HCT116 (cell line): ENCODE results near the gene MRPS7. TPM values are rescaled to one million over a fixed set of nuclear protein-coding genes. Genes with fewer than 3 reads are reported as not detected.
"Not testable (repeated sequence)": the region's sequence is repeated elsewhere in the genome, so short reads cannot be mapped to it uniquely, and the experiment has no call there.

ENCODE experiments used
- ATAC-seq: fragments of 200-7000 bp; cut with Tn5 transposase; 2 replicates; pipeline ENCODE4 v1.9.1; 2020; ENCODE audit warnings: mild to moderate bottlenecking, moderate library complexity
- BruUV-seq: library from RNA; stranded (reverse); fragments of 400-500 nt; replicated peaks from 2 replicates; lab custom pipeline; 2021; lab: Mats Ljungman, UMichigan
- CTCF ChIA-PET: fragments of 300-600 bp; sonication (Branson Sonifier 250); formaldehyde crosslinking; loops from one replicate; lab custom pipeline; 2021; ENCODE audit warnings: antibody characterized with exemption; lab: Charles Lee
- POLR2A ChIA-PET: fragments of 300-600, 350-600 bp; sonication (Branson Sonifier 250); formaldehyde crosslinking; loops from one replicate; lab custom pipeline; 2021; ENCODE audit warnings: antibody characterized with exemption; lab: Charles Lee
- RAD21 ChIA-PET, 2 experiments: fragments of 300-600 bp; sonication (Branson Sonifier 250); formaldehyde crosslinking; loops; one replicate each; lab custom pipeline; 2023; ENCODE audit warnings: low total read pairs in 2 of 2; ENCODE audit not compliant: uncharacterized antibody in 2 of 2, unreplicated experiment in 2 of 2, low non-redundant PET in 1 of 2; lab: Charles Lee
- DNase-seq: peaks from one replicate; pipeline ENCODE4 v3.0.0-alpha.2; 2010; ENCODE audit warnings: low read depth, low spot score
- H2AFZ ChIP-seq: fragments of 200-600 bp; shearing (Covaris generic), sonication (generic); 2 replicates; pipeline ENCODE4 v1.6.1; 2017; ENCODE audit warnings: low read depth, mixed run types, mixed read lengths, antibody characterized with exemption, low read length; ENCODE audit not compliant: poor library complexity, severe bottlenecking
- H3K27ac ChIP-seq: 2 replicates; pipeline ENCODE4 v1.5.1; 2012; ENCODE audit warnings: low read depth, low read length
- H3K27me3 ChIP-seq: fragments of 200-600 bp; sonication (generic); 2 replicates; pipeline ENCODE4 v1.6.1; 2016; ENCODE audit warnings: mixed run types, low read length, mixed read lengths; ENCODE audit not compliant: insufficient read depth
- H3K36me3 ChIP-seq, 2 experiments: fragments of 200-500 bp in 1 of 2; fragments of 200-600 bp in 1 of 2; sonication (Bioruptor generic) in 1 of 2; sonication (generic) in 1 of 2; 2 replicates each; pipeline versions ENCODE4 v1.5.1 to v1.6.1; 2014 to 2016; ENCODE audit warnings: low read length in 2 of 2, inconsistent platforms in 1 of 2, mixed read lengths in 1 of 2, mixed run types in 1 of 2; ENCODE audit not compliant: insufficient read depth in 2 of 2, control insufficient read depth in 1 of 2
- H3K4me1 ChIP-seq, 2 experiments: fragments of 200-600 bp in 1 of 2; sonication (generic) in 1 of 2; 2 replicates each; pipeline versions ENCODE4 v1.5.1 to v1.6.1; 2012 to 2017; ENCODE audit warnings: low read length in 2 of 2, inconsistent platforms in 1 of 2, mild to moderate bottlenecking in 1 of 2, mixed read lengths in 1 of 2, mixed run types in 1 of 2, moderate library complexity in 1 of 2; ENCODE audit not compliant: insufficient read depth in 2 of 2, control insufficient read depth in 1 of 2
- H3K4me2 ChIP-seq: fragments of 200-600 bp; sonication (generic); 2 replicates; pipeline ENCODE4 v1.6.1; 2017; ENCODE audit warnings: mixed run types, low read length, mixed read lengths
- H3K4me3 ChIP-seq, 2 experiments: fragments of 200-600 bp in 1 of 2; sonication (generic) in 1 of 2; replicated peaks in 1 of 2; 2 replicates each; pipeline ENCODE4 v1.5.1; 2011 to 2016; ENCODE audit warnings: low read length in 2 of 2, control low read depth in 1 of 2, low read depth in 1 of 2, mild to moderate bottlenecking in 1 of 2, mixed read lengths in 1 of 2, mixed run types in 1 of 2
- H3K79me2 ChIP-seq: fragments of 200-600 bp; sonication (generic); 2 replicates; pipeline ENCODE4 v1.6.1; 2017; ENCODE audit warnings: mild to moderate bottlenecking, mixed run types, low read length, moderate library complexity, mixed read lengths; ENCODE audit not compliant: insufficient read depth
- H3K9ac ChIP-seq: fragments of 200-600 bp; sonication (generic); 2 replicates; pipeline ENCODE4 v1.6.1; 2016; ENCODE audit warnings: low read length, mixed read lengths
- H3K9me2 ChIP-seq: fragments of 200-600 bp; sonication (generic), shearing (Covaris generic); 2 replicates; pipeline ENCODE4 v1.6.1; 2017; ENCODE audit warnings: mixed run types, mild to moderate bottlenecking, moderate library complexity; ENCODE audit not compliant: insufficient read depth
- H3K9me3 ChIP-seq, 2 experiments: fragments of 200-500 bp in 1 of 2; fragments of 200-600 bp in 1 of 2; sonication (Bioruptor generic) in 1 of 2; sonication (generic) in 1 of 2; 2 replicates each; pipeline ENCODE4 v1.6.1; 2014 to 2017; ENCODE audit warnings: low read length in 2 of 2, mixed read lengths in 2 of 2, inconsistent platforms in 1 of 2, low read depth in 1 of 2, mild to moderate bottlenecking in 1 of 2, mixed run types in 1 of 2, moderate library complexity in 1 of 2; ENCODE audit not compliant: control insufficient read depth in 1 of 2, insufficient read depth in 1 of 2
- H4K20me1 ChIP-seq: fragments of 200-600 bp; sonication (generic), shearing (Covaris generic); 2 replicates; pipeline ENCODE4 v1.6.1; 2017; ENCODE audit warnings: mixed run types, mild to moderate bottlenecking, moderate library complexity; ENCODE audit not compliant: insufficient read depth
- CEBPB ChIP-seq: IDR thresholded peaks from 2 replicates; pipeline ENCODE4 v1.6.1; 2012; ENCODE audit warnings: low read depth
- ELF1 ChIP-seq: IDR thresholded peaks from 2 replicates; pipeline ENCODE4 v1.6.1; 2012; ENCODE audit warnings: low read depth, borderline replicate concordance
- EZH2 ChIP-seq: fragments of 200-600 bp; sonication (generic); IDR thresholded peaks from 2 replicates; pipeline ENCODE4 v1.6.1; 2017; ENCODE audit warnings: antibody characterized with exemption, mixed run types
- EZH2phosphoT487 ChIP-seq: fragments of 200-600 bp; IDR thresholded peaks from 2 replicates; pipeline ENCODE4 v1.6.1; 2018; ENCODE audit warnings: antibody characterized with exemption, borderline replicate concordance
- MAX ChIP-seq: IDR thresholded peaks from 2 replicates; pipeline ENCODE4 v1.6.1; 2012
- POLR2A ChIP-seq: IDR thresholded peaks from 2 replicates; pipeline ENCODE4 v1.7.0; 2011; ENCODE audit warnings: borderline replicate concordance; ENCODE audit not compliant: insufficient read depth, insufficient read length; ENCODE audit errors: extremely low read depth
- POLR2AphosphoS5 ChIP-seq: IDR thresholded peaks from 2 replicates; pipeline ENCODE4 v1.6.1; 2011; ENCODE audit warnings: mild to moderate bottlenecking, low read depth, low read length, moderate library complexity
- RAD21 ChIP-seq: IDR thresholded peaks from 2 replicates; pipeline ENCODE4 v1.6.1; 2012; ENCODE audit warnings: low read depth, mild to moderate bottlenecking
- REST ChIP-seq: IDR thresholded peaks from 2 replicates; pipeline ENCODE4 v1.6.1; 2012; ENCODE audit warnings: low read depth
- SIN3A ChIP-seq: IDR thresholded peaks from 2 replicates; pipeline ENCODE4 v1.6.1; 2012; ENCODE audit warnings: low read depth
- TCF7L2 ChIP-seq: IDR thresholded peaks from 2 replicates; pipeline ENCODE4 v1.7.0; 2011; ENCODE audit warnings: borderline replicate concordance, inconsistent platforms; ENCODE audit not compliant: insufficient read depth, insufficient read length; ENCODE audit errors: extremely low read depth
- ZFX ChIP-seq: fragments of 450-650 bp; IDR thresholded peaks from 2 replicates; pipeline ENCODE4 v1.6.1; 2017
- intact Hi-C: fragments of 100-400 bp; cut with micrococcal nuclease; formaldehyde crosslinking; loops from 2 replicates; pipeline ENCODE4 v1.10.0; 2022
- total RNA-seq: library from RNA; stranded (reverse); gene quantifications from one replicate; pipeline ENCODE4 v1.2.1, GENCODE V29; 2021; ENCODE audit not compliant: unreplicated experiment

MRPS7 gene
- total RNA-seq, 1 experiment from 2014 or later = 104 TPM

- CTCF ChIA-PET, H3K4me3 ChIP-seq, ATAC-seq, H3K27ac ChIP-seq, BruUV-seq, H3K9me2 ChIP-seq, H4K20me1 ChIP-seq, DNase-seq, H3K36me3 ChIP-seq, intact Hi-C loops, H3K27me3 ChIP-seq, H3K9ac ChIP-seq, H3K9me3 ChIP-seq, POLR2A ChIA-PET, H3K4me2 ChIP-seq, H2AFZ ChIP-seq: not testable (repeated sequence)
- peaks cover 9 to 14% of the 10 kb centered on the region in 2 experiments for H3K4me1 ChIP-seq
- peaks cover 10% of the 10 kb centered on the region for H3K79me2 ChIP-seq
- RAD21 ChIA-PET = interaction anchor here in 1 of 2 experiments (0.6 kb wide), 1 partner anchor 30 kb away, joined by 3 read pairs; no protein-coding TSS in a partner anchor
Observed at GRCh38 chr17:75292810-75293448, 31.2 kb downstream of the MRPS7 start.

- Histone ChIP-seq H3K4me1 (no peaks in the 10 kb centered on the region), H3K9me3 (no peaks in the 10 kb centered on the region), H3K36me3 (no peaks in the 10 kb centered on the region), H3K27me3 (no peaks in the 10 kb centered on the region), H3K9ac (no peak overlapping the region), H2AFZ (no peak overlapping the region), H3K79me2 (no peaks in the 10 kb centered on the region), H3K4me3 (no peak overlapping the region), H3K4me2 (no peak overlapping the region), H4K20me1 (no peaks in the 10 kb centered on the region), H3K27ac (no peak overlapping the region), H3K9me2 (no peaks in the 10 kb centered on the region)
- ATAC-seq (no peak), DNase-seq (no peak)
- RAD21 ChIA-PET = no interaction called here
- CTCF ChIA-PET = interaction anchor here (0.6 kb wide), 1 partner anchor 18 kb away, joined by 3 read pairs; no protein-coding TSS in a partner anchor
- POLR2A ChIA-PET = interaction anchor here (0.6 kb wide), 1 partner anchor 19 kb away, joined by 3 read pairs; no protein-coding TSS in a partner anchor
- intact Hi-C loops = no loop called here
- no TSS peak for BruUV-seq
- TF ChIP-seq ZFX (no peak), EZH2 (no peak), SIN3A (no peak), TCF7L2 (no peak), MAX (no peak), POLR2A (no peak), CEBPB (no peak), ELF1 (no peak), RAD21 (no peak), POLR2AphosphoS5 (no peak), REST (no peak), EZH2phosphoT487 (no peak)
Observed at GRCh38 chr17:75295201-75296158, 33.8 kb downstream of the MRPS7 start.
